Transverse colon (tissue), 4 donors: ENCODE measurements around the gene TPK1. TPM values are rescaled to one million over a fixed set of nuclear protein-coding genes. Genes with fewer than 3 reads are reported as not detected.
"Not testable (repeated sequence)": the region's sequence is repeated elsewhere in the genome, so short reads cannot be mapped to it uniquely, and the experiment has no call there.

Experiments used
- DNase-seq: peaks from one replicate; pipeline ENCODE4 v3.0.0-alpha.2; 2019
- H3K27ac ChIP-seq, 4 donors: fragments of 200-600 bp; sonication (generic); 2 replicates each; pipeline ENCODE4 v1.5.1; 2016 to 2018; ENCODE audit warnings: inconsistent platforms in 4 of 4
- H3K27me3 ChIP-seq: fragments of 200-600 bp; sonication (generic); 2 replicates; pipeline ENCODE4 v1.5.1; 2017; ENCODE audit warnings: inconsistent platforms
- H3K36me3 ChIP-seq, 4 donors: fragments of 200-600 bp; sonication (generic); 2 replicates each; pipeline ENCODE4 v1.5.1; 2017 to 2019; ENCODE audit warnings: inconsistent platforms in 4 of 4
- H3K4me1 ChIP-seq, 4 donors: fragments of 200-600 bp; sonication (generic); 2 replicates each; pipeline ENCODE4 v1.5.1; 2017 to 2020; ENCODE audit warnings: inconsistent platforms in 4 of 4
- H3K4me3 ChIP-seq, 4 donors: fragments of 200-600 bp; sonication (generic); 1 replicate in 1 of 4; 2 replicates in 3 of 4; pipeline versions ENCODE4 v1.5.1 to v1.6.1; 2017 to 2019; ENCODE audit warnings: inconsistent platforms in 4 of 4
- H3K9me3 ChIP-seq, 2 donors: fragments of 200-600 bp; sonication (generic); 2 replicates each; pipeline ENCODE4 v1.5.1; 2017 to 2019; ENCODE audit warnings: inconsistent platforms in 2 of 2
- EP300 ChIP-seq: sonication (generic); formaldehyde crosslinking; IDR thresholded peaks from one replicate; pipeline ENCODE4 v1.6.1; 2017; ENCODE audit warnings: antibody characterized with exemption, low read depth
- POLR2A ChIP-seq: fragments of 450-650 bp; IDR thresholded peaks from one replicate; pipeline ENCODE4 v1.6.1; 2016; ENCODE audit warnings: antibody characterized with exemption, mild to moderate bottlenecking, moderate library complexity
- POLR2AphosphoS5 ChIP-seq, 3 donors: sonication (generic); formaldehyde crosslinking; IDR thresholded peaks; one replicate each; pipeline ENCODE4 v1.6.1; 2016; ENCODE audit warnings: antibody characterized with exemption in 3 of 3
- WGBS, 2 donors: methylation state at CpG; one replicate each; pipeline ENCODE4 v1.1.5; 2018; ENCODE audit warnings: low coverage in 1 of 2; 5-methylcytosine and 5-hydroxymethylcytosine counted together
- in situ Hi-C, 4 donors: fragments of 200-750 bp; cut with MboI; loops; one replicate each; pipeline versions ENCODE4 v1.15.0 to v1.15.1; 2017; ENCODE audit warnings: low sequenced_read_pairs in 3 of 4, low pct_ligation_motif_present in 1 of 4, low pct_unique_long_range_greater_than_20kb in 1 of 4
- intact Hi-C: fragments of 100-400 bp; cut with DNase I; formaldehyde crosslinking; loops from one replicate; pipeline ENCODE4 v1.15.1; 2023; ENCODE audit warnings: low total_unique reads
- total RNA-seq, 4 donors: library from RNA; depleted of rRNA; stranded (reverse); fragments of >200 nt; gene quantifications; one replicate each; pipeline ENCODE4 v1.1.0, GENCODE V29; 2016
- TF ChIP-seq, protein P1 (sequence below), 5 experiments: fragments of 200-600 bp in 3 of 5; fragments of 450-650 bp in 2 of 5; sonication (generic) in 3 of 5; IDR thresholded peaks; 1 replicate in 2 of 5; 2 replicates in 3 of 5; pipeline ENCODE4 v1.5.1; 2016 to 2017; ENCODE audit warnings: antibody characterized with exemption in 5 of 5, inconsistent platforms in 3 of 5, mild to moderate bottlenecking in 2 of 5, moderate library complexity in 1 of 5

The TPK1 gene
- total RNA-seq, 4 donors from 2014 or later, result 1.4 to 17.3 (median 14.6) TPM

DNA sequence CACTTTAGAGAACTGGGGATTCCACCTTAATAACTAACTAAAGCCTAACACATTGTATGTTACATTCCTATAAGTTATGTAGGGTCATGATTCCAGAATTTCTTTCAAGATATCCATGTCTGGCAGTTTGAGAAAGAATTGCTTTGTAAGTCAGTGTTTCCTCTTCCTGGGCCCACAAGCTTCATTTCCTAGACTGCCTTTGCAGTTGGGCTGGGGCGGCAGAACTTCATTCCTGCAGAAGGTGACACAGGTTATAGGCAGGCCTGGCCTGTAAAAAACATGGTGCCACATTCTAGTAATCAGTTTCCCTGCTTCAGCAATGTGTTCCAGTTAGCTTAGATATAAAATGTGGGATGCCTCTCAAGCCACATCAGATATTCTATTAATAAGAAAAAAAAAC, 248.2 kb downstream of the TPK1 start:
- intact Hi-C loops, result no loop called here

DNA sequence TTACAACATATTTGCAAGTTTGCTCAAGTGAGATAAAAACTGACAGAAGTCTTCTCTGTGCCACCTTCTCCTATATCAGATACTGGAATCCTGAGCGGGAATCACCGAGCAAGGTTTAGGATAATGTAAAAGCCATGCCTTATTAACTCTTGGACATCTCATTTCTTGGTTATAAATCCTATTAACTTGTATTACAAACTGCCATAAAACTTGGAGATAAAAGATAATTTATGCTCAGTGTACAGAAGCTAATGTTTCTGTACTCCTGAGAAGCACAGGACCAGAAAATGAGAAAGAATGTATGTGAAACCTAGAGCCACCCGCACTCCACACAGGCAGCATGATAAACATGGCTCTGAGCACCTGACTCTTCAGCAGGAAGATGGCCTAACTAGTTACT, 251.1 kb downstream of the TPK1 start:
- Histone ChIP-seq H3K27me3 (no peaks in the 10 kb centered on the region), H3K4me1 (peaks cover 0 to 4% (median 0%) of the 10 kb centered on the region in 4 donors), H3K9me3 (no peaks in the 10 kb centered on the region), H3K36me3 (no peaks in the 10 kb centered on the region), H3K27ac (no peak overlapping the region), H3K4me3 (no peak overlapping the region)
- 92 to 94% methylated on average over 3 of the region's 3 CpGs for WGBS, 2 donors
- intact Hi-C loops (no loop called here), in situ Hi-C loops (no loop called here)
- no peak for DNase-seq
- TF ChIP-seq EP300, result no peak
- no peak for TF ChIP-seq POLR2AphosphoS5 (IDR thresholded peaks at IDR 0.05)

More for the DNA sequence above, 248.2 kb downstream of the TPK1 start:
- DNase-seq, result no peak
- peaks cover 0 to 4% (median 0%) of the 10 kb centered on the region in 4 donors for H3K4me1 ChIP-seq
- H3K9me3 ChIP-seq, result no peaks in the 10 kb centered on the region
- no peak overlapping the region for H3K4me3 ChIP-seq
- TF ChIP-seq POLR2AphosphoS5 (IDR thresholded peaks at IDR 0.05) (no peak), EP300 (no peak), POLR2A (no peak)
- TF ChIP-seq, protein P1, sequence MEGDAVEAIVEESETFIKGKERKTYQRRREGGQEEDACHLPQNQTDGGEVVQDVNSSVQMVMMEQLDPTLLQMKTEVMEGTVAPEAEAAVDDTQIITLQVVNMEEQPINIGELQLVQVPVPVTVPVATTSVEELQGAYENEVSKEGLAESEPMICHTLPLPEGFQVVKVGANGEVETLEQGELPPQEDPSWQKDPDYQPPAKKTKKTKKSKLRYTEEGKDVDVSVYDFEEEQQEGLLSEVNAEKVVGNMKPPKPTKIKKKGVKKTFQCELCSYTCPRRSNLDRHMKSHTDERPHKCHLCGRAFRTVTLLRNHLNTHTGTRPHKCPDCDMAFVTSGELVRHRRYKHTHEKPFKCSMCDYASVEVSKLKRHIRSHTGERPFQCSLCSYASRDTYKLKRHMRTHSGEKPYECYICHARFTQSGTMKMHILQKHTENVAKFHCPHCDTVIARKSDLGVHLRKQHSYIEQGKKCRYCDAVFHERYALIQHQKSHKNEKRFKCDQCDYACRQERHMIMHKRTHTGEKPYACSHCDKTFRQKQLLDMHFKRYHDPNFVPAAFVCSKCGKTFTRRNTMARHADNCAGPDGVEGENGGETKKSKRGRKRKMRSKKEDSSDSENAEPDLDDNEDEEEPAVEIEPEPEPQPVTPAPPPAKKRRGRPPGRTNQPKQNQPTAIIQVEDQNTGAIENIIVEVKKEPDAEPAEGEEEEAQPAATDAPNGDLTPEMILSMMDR (IDR thresholded peaks at IDR 0.05), result no peak
- WGBS, 2 donors, result 92 to 100% methylated on average over 1 of the region's 1 CpG
- in situ Hi-C loops, result no loop called here
- no peaks in the 10 kb centered on the region for H3K36me3 ChIP-seq
- H3K27me3 ChIP-seq, result no peaks in the 10 kb centered on the region
- no peak overlapping the region for H3K27ac ChIP-seq

DNA sequence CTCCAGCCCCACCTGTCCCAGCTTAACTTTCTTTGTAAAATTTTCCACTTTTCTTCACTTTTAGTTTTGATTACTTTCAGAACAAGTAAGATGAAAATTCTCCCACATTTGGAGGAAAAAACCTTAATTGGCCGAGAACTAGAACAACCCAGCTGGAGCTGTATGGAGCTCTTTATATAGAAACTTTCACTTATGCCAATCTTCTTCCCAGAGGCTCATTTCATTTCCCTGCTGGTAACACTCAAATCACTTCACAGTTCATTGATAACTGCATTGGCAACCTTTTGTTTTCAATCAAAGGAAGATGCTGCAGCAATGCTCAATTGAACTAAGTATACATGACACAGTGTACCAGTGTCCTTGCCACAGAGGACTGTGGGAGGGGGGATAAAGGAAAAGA, 256.2 kb downstream of the TPK1 start:
- no peak overlapping the region for H3K4me3 ChIP-seq
- no peak for DNase-seq
- no peak for TF ChIP-seq POLR2A
- TF ChIP-seq EP300, result no peak
- TF ChIP-seq POLR2AphosphoS5 (IDR thresholded peaks at IDR 0.05), result no peak
- TF ChIP-seq, protein P1 (IDR thresholded peaks at IDR 0.05), result no peak
- in situ Hi-C loops (no loop called here), intact Hi-C loops (no loop called here)
- no peak overlapping the region for H3K27ac ChIP-seq
- no peaks in the 10 kb centered on the region for H3K36me3 ChIP-seq
- no peaks in the 10 kb centered on the region for H3K9me3 ChIP-seq
- H3K4me1 ChIP-seq, result no peaks in the 10 kb centered on the region
- no peaks in the 10 kb centered on the region for H3K27me3 ChIP-seq
- WGBS, 2 donors, result 73 to 91% methylated on average over 1 of the region's 1 CpG

DNA sequence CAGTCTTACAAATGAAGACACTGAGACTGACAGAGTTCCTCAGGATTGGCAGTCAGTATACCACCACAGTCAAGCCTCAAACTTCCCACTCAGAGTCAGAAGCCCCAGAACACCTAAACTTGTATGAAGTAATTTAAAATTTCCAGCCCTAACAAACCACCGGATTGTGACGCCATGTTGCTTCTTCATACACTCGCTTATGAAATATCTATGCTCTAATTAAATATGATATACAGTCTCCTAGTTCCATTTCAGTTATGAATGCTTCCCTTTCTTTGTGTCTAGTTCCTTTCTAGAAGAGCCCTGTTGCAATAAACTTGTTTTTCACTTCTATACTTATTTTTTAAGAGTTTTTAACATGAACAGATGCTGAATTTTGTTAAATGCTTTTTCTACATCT, 260.4 kb downstream of the TPK1 start:
- in situ Hi-C loops, result no loop called here

DNA sequence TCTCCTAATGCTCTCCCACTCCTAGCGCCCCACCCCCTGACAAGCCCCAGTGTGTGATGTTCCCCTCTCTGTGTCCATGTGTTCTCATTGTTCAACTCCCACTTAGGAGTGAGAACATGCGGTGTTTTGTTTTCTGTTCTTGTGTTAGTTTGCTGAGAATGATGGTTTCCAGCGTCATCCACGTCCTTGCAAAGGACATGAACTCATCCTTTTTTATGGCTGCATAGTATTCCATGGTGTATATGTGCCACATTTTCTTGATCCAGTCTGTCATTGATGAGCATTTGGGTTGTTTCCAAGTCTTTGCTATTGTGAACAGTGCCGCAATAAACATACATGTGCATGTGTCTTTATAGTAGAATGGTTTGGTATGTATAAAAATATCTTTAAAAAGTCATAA, 261.1 kb downstream of the TPK1 start:
- H3K27ac ChIP-seq, H3K36me3 ChIP-seq, H3K9me3 ChIP-seq, H3K4me3 ChIP-seq, DNase-seq, intact Hi-C loops, in situ Hi-C loops, H3K27me3 ChIP-seq, H3K4me1 ChIP-seq: not testable (repeated sequence)
- WGBS, 2 donors, result 81 to 92% methylated on average over 5 of the region's 5 CpGs

More for the DNA sequence above, 260.4 kb downstream of the TPK1 start:
- intact Hi-C loops, result no loop called here
- H3K36me3 ChIP-seq, result no peaks in the 10 kb centered on the region
- no peaks in the 10 kb centered on the region for H3K9me3 ChIP-seq
- 77 to 95% methylated on average over 3 of the region's 3 CpGs for WGBS, 2 donors
- no peak overlapping the region for H3K4me3 ChIP-seq
- no peak for DNase-seq
- H3K27me3 ChIP-seq, result no peaks in the 10 kb centered on the region
- no peak overlapping the region for H3K27ac ChIP-seq
- TF ChIP-seq, protein P1 (IDR thresholded peaks at IDR 0.05), result no peak
- TF ChIP-seq EP300, result no peak
- no peak for TF ChIP-seq POLR2AphosphoS5 (IDR thresholded peaks at IDR 0.05)
- TF ChIP-seq POLR2A, result no peak
- no peaks in the 10 kb centered on the region for H3K4me1 ChIP-seq
